Smooth muscle cell of the brain vasculature (primary cell): ENCODE data around the gene SNPH.
"Not testable (repeated sequence)": the region's sequence is repeated elsewhere in the genome, so short reads cannot be mapped to it uniquely, and the experiment has no call there.

Source experiments
- DNase-seq: peaks from one replicate; pipeline ENCODE4 v3.0.0-alpha.2; 2012; ENCODE audit warnings: low read depth, low spot score

The SNPH gene

DNA sequence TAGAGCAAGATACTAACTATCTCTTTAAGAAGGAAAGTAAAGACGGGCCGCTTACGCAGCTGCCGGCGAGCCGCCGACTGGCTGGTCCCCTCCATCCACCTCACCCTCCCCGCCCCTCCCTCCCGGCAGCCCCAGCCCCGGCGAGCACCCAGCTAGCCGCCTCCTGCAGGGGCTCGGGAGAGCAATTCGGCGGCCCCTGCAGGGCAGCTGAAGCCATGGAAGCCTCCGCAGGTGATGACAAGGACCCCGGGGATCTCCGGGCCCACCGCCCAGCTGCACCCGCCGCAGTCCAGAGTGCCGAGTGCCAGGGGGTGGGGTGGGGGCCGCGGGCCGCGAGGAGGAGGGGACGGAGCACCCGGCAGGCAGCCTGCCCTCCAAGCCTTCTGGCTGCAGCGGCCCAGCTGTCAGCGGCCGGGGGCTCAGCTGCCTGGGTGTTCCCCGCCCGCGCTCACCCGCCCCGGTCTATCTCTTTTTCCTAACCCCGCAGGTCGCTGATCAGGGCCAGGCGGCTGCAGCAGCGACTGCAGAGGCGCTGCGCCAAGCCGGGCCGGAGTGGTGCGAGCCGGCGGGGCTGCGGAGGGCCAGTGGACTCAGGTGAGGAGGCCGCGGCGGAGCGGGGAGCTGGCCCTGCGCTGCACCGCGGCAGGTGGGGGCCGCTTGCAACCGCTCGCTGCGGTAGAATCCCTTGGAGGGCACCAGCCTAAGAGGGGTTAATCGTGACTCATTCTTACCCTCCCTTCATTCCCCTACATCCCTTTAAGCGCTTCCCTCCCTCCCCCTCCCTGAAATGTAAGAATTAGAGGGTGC, at the start of gene SNPH:
SNPH (plus strand) TSS at position 128 of the 807 bp plus-strand sequence. CDS start 29,946 bp downstream, outside the sequence.
- peak; percentile 17 for DNase-seq

GRCh38 chr20:1216527-1217427, 49.3 kb upstream of the SNPH start:
- not testable (repeated sequence) for DNase-seq

- DNase-seq: not testable (repeated sequence)
Measured at GRCh38 chr20:1222750-1223149, 43.3 kb upstream of the SNPH start.

DNA sequence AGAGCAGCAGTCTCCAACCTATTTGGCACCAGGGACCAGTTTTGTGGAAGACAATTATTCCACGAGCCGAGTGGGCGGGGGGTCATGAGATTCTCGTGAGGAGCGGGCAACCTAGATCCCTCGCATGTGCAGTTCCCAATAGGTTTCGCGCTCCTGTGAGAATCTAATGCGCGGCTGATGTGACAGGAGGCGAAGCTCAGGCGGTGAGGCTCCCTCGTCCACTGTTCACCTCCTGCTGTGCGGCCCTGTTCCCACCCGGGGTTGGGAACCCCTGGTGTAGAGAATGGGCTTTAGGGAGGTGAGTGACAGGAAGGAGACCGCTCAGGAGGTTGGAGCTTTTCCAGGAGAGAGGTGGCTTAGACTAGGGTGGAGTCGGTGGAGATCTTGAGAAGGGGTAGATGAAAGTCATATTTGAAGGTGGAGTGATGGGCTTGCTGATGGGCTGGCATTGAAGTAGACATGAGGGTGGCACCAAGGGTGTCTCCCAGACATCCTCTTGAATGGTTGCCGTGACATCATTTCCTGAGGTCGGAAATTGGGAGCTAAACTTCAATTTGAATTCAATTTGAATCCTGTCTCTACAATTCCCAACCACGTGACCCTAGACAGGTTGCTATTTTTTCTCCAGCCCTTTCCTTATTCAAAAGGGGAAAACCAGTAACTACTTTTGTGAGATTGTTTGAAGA, 41.7 kb upstream of the SNPH start:
- DNase-seq: no peak

- no peak for DNase-seq
Measured at GRCh38 chr20:1225263-1225782, 40.8 kb upstream of the SNPH start.

GRCh38 chr20:1225783-1226654, 40.1 kb upstream of the SNPH start, which contains the start of gene RAD21L1:
RAD21L1 (plus strand) TSS chr20:1226044; CDS start chr20:1228454, 2,410 bp downstream.
- peak; percentile 12 for DNase-seq

DNA sequence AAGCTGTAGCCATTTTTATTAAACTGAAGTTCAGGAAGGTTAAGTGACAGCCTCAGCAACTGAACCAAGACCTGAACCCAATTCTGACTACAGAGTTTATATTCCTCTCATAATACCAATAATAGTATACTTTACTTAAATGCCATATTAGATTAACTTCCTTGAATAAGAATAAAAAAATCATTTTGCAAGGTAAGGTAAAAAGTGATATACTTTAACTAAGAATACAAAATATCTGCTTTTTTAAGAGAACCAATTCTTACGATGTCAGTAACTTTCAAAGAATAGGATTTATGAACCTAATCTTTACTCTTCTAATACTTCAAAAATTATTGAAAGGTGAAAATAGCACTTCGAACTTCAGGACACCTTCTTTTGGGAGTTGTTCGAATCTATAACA, 36.6 kb upstream of the SNPH start:
- DNase-seq: no peak

DNA sequence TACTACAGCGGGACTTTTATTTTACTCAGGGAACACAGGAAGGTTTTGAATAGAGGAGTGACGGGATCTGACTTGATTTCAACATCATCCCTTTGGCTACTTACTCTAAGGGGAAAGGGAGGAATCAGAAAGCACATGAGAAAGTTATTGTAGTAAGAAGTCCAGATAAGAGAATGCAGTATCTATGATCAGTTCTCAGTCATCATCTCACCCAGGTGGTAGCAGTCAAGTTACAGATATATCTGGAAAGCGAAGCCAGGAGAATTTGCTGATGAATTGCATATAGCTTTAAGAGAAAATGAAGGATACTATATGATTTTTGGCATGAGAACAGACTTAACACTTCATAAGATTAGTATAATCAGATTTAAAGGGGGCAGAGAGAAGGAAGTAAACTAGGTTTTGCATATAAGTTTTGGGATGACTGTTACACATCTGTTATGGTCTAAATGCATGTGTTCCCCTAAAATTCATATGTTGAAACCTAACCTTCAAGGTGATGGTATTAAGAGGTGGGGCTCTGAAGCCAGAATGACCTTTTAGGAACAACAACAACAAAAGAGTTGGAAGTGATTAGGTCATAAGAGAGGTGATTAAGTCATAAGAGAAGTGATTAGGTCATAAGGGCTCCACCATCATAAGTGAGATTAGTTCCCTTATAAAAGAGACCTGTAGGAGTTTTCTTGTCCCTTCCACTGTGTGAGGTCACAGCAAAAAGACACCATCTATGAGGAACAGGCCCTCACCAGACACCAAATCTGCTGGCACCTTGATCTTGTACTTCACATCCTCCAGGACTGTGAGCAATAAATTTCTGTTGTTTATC, 33.6 kb upstream of the SNPH start:
- DNase-seq: no peak

DNA sequence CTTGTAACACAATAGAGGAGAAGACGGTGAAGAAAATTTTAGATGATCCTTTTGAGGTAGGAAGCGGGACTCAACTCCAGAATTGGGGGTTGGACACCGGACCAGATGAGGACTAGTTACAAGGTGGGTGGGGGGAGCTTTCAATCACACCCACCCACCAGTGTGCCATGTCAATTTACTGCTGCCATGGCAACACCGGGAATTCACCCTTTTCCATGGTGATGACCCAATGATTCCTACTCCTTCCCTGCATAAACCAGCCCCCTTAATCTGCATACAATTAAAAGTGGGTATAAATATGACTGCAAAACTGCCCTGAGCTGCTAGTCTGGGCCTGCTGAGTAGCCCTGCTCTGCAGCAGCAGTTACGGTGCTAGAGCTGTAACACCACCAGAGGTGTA, 25.5 kb upstream of the SNPH start:
- DNase-seq: no peak

DNA sequence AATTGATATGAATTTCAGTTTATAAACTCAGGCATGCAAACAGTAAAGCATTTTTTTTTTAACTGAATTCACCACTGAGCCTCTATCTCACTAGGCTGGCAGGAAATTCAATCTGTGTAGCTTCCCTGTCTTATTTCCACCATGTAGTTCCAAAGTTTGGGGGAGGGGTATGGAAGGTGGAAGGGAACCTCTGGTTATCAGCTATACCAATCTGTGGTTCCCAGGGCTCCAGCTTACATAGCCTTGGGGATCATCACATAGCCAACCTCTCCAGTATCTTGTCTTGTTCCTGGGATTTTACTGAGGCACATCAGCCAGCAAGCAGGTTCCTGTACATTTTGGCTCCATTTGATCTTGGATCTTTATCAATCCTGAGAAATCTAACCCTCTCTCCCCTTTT, 24.6 kb upstream of the SNPH start:
- DNase-seq: no peak

GRCh38 chr20:1242099-1242498, 24.0 kb upstream of the SNPH start:
- no peak for DNase-seq

GRCh38 chr20:1242530-1242929, 23.6 kb upstream of the SNPH start:
- no peak for DNase-seq

- no peak for DNase-seq
Measured at GRCh38 chr20:1245578-1245977, 20.5 kb upstream of the SNPH start.

GRCh38 chr20:1247689-1248088, 18.4 kb upstream of the SNPH start:
- DNase-seq: no peak

- not testable (repeated sequence) for DNase-seq
Measured at GRCh38 chr20:1250282-1250681, 15.8 kb upstream of the SNPH start.

- DNase-seq: no peak
Measured at GRCh38 chr20:1252416-1252815, 13.7 kb upstream of the SNPH start.

DNA sequence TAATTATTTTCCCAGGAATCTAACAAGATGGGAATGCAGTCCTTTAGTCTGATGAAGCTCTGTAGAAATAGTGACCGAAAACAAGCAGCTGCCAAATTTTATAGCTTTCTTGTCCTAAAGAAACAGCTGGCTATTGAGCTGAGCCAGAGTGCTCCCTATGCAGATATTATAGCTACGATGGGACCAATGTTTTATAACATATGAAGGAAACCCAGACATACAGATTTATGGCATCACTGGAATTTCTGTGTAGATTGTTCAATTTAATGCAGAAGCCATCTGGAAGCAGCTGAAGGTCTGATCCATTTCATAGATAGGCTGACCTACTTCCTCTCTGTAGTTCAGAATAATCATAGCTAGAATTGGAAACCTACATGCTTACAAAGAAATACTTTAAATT, 11.8 kb upstream of the SNPH start:
- no peak for DNase-seq

GRCh38 chr20:1255675-1256074, 10.4 kb upstream of the SNPH start:
- DNase-seq: no peak

DNA sequence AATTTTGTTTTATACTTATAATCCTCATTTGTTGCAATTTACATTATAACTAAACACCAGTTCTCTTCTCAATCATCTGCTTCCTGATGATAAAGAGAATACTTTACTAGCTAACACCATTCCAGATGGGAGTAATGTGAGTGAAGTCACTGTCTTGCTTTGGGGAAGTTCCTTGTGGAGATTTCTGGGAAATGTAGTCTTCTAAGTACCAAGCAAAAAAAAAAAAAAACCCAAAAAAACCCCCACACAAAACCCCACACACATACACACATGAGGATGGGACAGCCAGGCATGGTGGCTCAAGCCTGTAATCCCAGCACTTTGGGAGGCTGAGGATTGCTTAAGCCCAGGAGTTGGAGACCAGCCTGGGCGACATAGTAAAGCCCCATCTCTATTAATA, 2.2 kb upstream of the SNPH start:
- DNase-seq: no peak

- DNase-seq: no peak
Measured at GRCh38 chr20:1264727-1265126, 1.4 kb upstream of the SNPH start.
